DOHH2 (cell line): Measurements from ENCODE around the gene KRT222.

Experiments
- CTCF ChIP-seq: fragments of 200-600 bp; sonication (generic); IDR thresholded peaks from one replicate; pipeline ENCODE4 v1.5.1; 2014; ENCODE audit warnings: antibody characterized with exemption, mild to moderate bottlenecking, low read depth, low read length; ENCODE audit not compliant: poor library complexity, severe bottlenecking
- EZH2phosphoT487 ChIP-seq: fragments of 200-600 bp; sonication (generic); IDR thresholded peaks from 2 replicates; pipeline ENCODE4 v1.6.1; 2017; ENCODE audit warnings: borderline replicate concordance, mild to moderate bottlenecking, antibody characterized with exemption, low read length, moderate library complexity, mixed read lengths

- no peak for TF ChIP-seq CTCF
- TF ChIP-seq EZH2phosphoT487: no peak
Measured at GRCh38 chr17:40608061-40608581, 56.9 kb downstream of the KRT222 start.
